H54 (cell line): ENCODE results near the gene FMNL1.

Experiments
- DNase-seq: peaks from one replicate; pipeline ENCODE4 v3.0.0; 2011; ENCODE audit warnings: low spot score, mixed read lengths; ENCODE audit not compliant: insufficient read length
- FAIRE-seq: peaks from 3 replicates; lab custom pipeline; 2011; peaks lifted over from hg19 to GRCh38; lab: Jason Lieb, UNC
- POLR2A ChIP-seq: IDR thresholded peaks from 2 replicates; pipeline ENCODE4 v1.6.1; 2011; ENCODE audit warnings: low read depth, mild to moderate bottlenecking, low read length

The FMNL1 gene

GRCh38 chr17:45264430-45264829, 42.7 kb downstream of the FMNL1 start:
- no peak for DNase-seq
- TF ChIP-seq POLR2A = no peak
- no peak for FAIRE-seq

DNA sequence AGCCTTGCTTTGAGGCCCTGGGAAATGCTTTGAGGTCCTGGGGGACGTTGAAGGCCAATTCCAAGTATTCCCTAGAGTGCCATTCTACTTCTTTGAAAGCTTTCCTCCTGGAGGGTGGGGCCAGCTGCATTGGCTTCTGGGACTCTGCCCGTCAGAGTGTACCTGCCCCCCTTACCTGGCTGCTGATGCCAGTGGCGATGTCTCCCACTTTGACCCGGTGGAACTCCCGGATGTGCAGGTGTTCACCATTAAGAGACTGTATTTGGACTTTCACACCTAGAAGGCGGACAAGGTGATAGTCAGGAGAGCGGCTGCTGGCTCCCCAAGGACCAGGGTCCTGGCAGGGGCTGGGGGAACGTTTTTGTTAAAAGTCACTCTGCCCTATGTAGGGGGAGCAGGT, 43.3 kb downstream of the FMNL1 start:
- FAIRE-seq (no peak), DNase-seq (no peak)
- TF ChIP-seq POLR2A = no peak

DNA sequence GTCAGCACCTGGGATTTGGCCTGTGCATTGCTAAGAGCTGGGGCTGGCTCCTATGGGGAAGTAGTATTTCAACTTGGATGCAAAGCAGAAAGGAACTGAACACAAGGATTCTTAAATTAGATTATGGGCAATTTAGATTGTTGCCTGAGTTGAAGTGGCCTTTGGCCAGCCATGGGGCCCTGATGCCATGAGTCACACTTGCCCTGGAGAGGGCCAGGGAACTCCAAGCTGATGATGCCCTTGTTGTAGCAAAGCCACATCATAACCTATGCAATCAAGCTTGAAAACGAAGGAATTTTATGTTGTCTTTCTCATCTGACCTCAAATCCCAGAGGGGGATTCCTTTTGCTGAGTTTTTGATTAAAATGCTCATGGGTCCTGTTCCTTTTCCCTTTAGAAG, 44.1 kb downstream of the FMNL1 start:
- no peak for FAIRE-seq
- no peak for TF ChIP-seq POLR2A
- peak; percentile 74 for DNase-seq

DNA sequence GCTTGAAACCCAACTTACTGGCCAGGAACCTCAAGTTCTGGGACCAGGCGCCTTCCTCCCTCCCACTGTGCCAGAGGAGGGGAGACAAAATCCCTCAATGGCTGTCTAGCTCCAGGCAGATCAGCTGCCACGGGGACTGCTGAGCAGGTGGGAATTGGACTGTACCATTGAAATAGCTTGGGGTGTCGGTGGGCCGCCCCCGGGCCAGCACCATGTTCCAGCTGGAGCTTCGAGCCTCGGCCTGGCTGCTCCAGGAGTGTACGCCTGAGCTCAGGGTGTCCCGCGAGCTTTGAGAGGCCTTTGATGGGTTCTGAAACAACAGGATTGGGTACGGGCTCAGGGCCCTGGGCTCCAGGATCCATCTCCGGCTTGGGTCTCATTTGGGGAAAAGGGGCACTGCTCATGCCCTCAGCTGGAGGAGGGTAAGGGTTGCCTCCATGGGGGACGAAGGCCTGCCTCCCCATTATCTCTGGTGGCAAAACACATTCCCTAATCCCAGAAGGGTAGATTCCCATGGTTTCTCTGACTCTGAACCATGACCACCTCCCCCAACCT, 44.8 kb downstream of the FMNL1 start:
- DNase-seq (no peak), FAIRE-seq (no peak)
- TF ChIP-seq POLR2A = no peak

DNA sequence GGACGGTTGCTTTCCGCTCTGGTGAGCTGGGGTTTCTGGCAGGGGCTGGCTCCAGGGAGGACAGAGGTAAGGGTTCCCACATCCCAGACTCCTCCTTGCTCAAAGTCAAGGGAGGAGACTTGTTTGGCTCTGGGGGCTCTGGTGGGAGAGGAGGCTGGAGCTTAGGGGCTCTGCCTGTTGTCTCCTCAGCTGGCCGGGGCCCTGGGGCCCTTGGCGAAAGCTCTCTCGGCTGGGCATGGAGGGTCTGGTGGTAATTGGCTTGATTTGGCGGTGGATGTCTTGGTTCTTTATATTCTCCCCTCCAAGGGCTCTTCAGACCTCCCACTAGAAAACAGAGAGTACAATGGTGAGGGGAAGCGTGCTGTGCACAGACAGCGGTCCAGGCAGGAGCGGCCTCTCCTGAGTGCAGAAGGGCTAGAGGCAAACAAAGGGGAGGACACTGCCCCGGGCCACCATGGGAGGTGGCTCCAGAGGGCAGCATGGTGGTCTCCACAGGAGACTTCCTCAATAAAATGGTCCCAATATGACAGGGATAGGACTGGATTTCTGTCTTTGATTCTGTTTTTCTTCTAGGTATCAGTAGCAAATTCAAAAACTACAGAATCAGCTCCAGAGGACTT, 45.9 kb downstream of the FMNL1 start:
- no peak for TF ChIP-seq POLR2A
- FAIRE-seq (no peak), DNase-seq (no peak)

DNA sequence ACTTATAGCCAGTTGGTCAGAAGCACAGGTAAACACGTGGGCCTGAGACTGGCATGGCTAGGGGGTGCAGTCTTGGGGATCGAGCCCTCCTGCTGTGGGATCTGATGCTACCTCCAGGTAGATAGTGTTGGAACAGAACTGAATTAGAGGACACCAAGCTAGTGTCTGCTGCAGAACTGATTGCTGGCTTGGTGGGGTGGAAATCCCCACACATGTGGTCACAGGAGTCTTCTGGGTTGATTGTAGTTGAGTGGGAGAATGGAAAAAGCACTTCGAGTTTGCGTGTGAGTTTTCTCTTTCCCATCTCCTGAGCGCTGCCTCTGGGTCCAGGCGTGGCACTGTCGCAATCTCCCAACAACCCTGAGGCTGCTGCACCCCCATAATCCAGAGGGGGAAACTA, 48.2 kb downstream of the FMNL1 start:
- FAIRE-seq = no peak

DNA sequence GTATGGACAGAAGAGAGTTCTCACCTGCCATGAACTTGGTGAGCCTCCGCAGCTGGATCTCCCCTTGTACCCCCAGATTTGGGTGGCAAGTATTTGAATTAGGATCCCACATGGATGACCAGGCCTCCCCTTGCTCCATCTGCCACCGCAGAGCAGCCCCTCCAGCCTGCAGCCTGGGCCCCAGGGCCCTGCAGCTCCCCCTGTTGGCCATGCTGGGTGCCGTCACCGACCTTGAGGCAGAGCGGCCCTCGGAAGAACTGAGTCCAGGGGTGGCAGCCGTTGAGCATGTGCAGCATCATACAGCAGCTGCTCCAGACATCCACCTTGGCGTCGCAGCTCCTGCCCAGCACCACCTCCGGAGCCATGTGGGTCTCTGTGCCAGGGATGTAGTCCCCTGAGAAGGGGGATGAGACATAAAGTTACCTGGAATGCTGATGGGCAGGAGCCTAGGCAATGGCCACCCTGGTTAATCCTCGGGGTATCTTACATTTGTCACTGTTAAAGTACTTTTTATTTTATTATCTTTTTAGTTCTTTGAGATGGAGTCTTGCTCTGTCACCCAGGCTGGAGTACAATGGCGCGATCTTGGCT, 49.2 kb downstream of the FMNL1 start:
- TF ChIP-seq POLR2A = no peak
- no peak for FAIRE-seq
- DNase-seq = no peak

More for the DNA sequence above, 48.2 kb downstream of the FMNL1 start:
- DNase-seq = no peak
- TF ChIP-seq POLR2A = no peak

- no peak for FAIRE-seq
- DNase-seq = no peak
- no peak for TF ChIP-seq POLR2A
Observed at GRCh38 chr17:45271603-45272002, 49.9 kb downstream of the FMNL1 start.

DNA sequence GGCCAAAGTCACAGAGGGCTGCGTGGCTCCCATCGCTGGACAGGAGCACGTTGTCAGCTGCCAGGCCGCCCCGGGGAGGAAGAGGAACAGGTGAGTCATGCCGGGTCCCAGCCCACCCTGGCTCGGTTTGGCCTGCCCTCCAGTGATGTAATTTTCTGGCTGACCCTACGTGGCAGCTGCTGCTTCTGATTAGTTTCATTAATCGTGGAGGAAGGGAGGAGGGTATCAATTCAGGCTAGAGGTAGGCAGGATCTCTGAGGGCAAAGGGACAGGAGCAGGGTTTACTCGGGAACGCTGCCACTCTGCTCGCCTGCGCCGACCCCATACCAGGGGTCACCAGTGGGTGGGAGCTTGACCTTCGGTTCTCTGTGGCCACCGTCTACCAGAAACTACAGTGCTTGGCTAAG, 51.9 kb downstream of the FMNL1 start:
- FAIRE-seq (no peak), DNase-seq (no peak)
- TF ChIP-seq POLR2A = no peak

DNA sequence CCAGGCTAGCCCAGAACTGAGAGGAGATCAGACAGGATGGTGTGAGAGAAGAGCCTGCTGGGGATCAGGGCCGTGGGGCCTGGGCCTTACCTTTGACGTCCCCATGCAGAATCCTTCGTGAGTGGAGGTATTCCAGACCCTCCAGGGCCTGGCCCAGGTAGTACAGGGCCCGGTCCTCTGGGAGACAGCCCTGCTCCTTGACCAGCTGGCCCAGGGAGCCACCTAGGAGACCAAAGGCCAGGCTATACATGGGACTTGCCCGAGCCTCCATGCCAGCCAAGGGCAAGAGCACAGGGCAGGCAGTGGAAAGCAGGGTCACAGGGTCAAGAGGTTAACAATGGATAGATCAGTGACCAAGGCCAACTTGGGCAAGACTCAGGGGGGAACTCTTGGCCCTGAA, 52.3 kb downstream of the FMNL1 start:
- no peak for TF ChIP-seq POLR2A
- DNase-seq (no peak), FAIRE-seq (no peak)

- FAIRE-seq (no peak), DNase-seq (no peak)
- TF ChIP-seq POLR2A = no peak
Observed at GRCh38 chr17:45276031-45276430, 54.3 kb downstream of the FMNL1 start.

DNA sequence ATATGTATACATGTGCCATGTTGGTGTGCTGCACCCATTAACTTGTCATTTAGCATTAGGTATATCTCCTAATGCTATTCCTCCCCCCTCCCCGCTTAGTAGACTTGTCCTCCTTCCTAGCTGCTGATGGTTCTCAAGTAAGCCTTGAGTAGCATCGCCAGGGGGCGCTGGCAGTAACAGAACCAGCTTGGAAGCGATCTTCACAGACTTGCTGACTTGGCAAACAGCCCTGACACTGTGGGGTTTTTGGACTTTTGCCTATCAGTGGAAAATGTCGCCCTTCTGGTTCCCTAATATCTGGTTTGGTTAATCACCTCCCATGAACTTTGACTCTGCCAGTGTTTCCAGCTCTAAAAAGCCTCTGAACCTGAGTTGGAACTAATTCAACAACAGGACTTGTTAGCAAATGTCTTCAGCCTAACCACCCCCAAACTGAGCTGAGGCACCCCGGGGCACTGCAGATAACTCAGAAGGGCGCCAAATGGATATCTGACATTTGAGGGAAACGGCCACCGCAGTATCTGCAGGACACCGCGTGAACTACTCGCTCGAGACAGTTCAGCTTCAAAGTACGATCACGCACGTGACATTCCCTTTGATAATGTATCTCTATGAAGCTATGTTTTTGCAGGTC, 55.6 kb downstream of the FMNL1 start:
- TF ChIP-seq POLR2A = no peak
- no peak for FAIRE-seq

GRCh38 chr17:45277992-45278391, 56.3 kb downstream of the FMNL1 start:
- TF ChIP-seq POLR2A = no peak
- no peak for FAIRE-seq
- DNase-seq = no peak

More for the DNA sequence above, 55.6 kb downstream of the FMNL1 start:
- DNase-seq = no peak

- FAIRE-seq (no peak), DNase-seq (no peak)
- no peak for TF ChIP-seq POLR2A
Observed at GRCh38 chr17:45279898-45280297, 58.2 kb downstream of the FMNL1 start.
